ENCODE results near the gene LTBP1. TPM values are rescaled to one million over a fixed set of nuclear protein-coding genes. Genes with fewer than 3 reads are reported as not detected.

Gene LTBP1
- total RNA-seq, 1 donor, result 33.7 TPM

DNA sequence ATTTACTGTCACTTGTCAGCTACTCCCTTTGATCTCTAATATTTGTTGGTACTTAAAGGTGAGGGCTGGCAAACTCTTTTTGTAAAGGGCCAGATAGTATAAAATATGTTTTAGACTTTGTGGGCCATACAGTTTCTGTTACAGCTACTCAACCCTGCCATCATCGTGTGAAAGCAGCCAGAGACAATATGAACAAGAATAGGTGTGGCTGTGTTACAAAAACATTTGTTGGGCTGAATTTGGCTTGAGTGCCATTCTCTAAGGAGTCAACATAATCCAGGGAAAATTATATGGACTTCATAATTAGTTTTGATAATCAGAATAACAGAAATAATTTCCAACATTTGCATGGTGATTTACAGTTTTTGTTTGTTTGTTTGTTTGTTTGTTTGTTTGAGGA is 190.6 kb downstream of the LTBP1 start:
- no peak for DNase-seq (ENCODE audit: low read depth)
- TF ChIP-seq, protein P1, sequence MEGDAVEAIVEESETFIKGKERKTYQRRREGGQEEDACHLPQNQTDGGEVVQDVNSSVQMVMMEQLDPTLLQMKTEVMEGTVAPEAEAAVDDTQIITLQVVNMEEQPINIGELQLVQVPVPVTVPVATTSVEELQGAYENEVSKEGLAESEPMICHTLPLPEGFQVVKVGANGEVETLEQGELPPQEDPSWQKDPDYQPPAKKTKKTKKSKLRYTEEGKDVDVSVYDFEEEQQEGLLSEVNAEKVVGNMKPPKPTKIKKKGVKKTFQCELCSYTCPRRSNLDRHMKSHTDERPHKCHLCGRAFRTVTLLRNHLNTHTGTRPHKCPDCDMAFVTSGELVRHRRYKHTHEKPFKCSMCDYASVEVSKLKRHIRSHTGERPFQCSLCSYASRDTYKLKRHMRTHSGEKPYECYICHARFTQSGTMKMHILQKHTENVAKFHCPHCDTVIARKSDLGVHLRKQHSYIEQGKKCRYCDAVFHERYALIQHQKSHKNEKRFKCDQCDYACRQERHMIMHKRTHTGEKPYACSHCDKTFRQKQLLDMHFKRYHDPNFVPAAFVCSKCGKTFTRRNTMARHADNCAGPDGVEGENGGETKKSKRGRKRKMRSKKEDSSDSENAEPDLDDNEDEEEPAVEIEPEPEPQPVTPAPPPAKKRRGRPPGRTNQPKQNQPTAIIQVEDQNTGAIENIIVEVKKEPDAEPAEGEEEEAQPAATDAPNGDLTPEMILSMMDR (IDR thresholded peaks at IDR 0.05; ENCODE audit: insufficient read depth, low read depth, low read length), result no peak
- H3K4me3 ChIP-seq (ENCODE audit: low read depth, low read length), result no peak overlapping the region

DNA sequence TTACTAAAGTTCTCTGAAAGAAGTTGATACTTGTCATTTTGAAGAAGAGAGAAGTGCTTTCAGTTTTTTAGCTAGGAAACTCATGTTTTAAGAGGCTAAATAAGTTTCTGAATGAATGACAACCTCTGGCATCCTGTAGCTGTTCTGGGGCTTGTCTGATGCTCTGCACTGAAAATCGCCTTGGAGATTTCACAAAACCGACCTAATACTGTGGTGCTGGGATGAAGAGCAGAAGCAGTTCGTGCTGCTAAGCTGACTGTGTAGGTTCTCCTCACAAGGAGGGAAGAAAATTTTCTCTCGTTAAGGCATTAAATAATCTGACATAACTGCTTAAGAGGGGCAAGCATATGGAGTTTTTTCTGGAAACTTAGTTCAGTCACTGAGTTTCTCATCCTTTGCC is 193.2 kb downstream of the LTBP1 start:
- DNase-seq (ENCODE audit: low read depth), result no peak
- H3K4me3 ChIP-seq (ENCODE audit: low read depth, low read length), result no peak overlapping the region
- TF ChIP-seq, protein P1 (IDR thresholded peaks at IDR 0.05; ENCODE audit: insufficient read depth, low read depth, low read length), result no peak

DNA sequence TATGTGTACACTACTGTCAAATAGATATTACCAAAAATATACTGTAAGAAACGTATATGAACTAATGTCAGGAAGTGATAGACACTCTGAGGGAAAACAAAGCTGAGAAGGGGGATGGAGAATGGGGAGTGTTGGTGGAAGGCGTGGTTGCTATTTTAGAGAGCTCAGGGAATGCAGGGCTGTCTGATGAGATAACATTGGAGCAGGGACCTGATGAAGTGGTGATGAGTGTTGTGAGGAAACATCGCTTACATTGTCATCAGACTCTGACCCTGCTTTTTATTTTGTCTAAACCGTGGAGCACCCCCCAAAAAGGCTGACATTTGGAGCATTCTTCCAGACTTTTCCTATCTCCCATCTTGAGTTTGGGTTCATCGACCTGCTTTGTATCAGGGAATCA is 194.7 kb downstream of the LTBP1 start:
- no peak for DNase-seq (ENCODE audit: low read depth)
- TF ChIP-seq, protein P1 (IDR thresholded peaks at IDR 0.05; ENCODE audit: insufficient read depth, low read depth, low read length), result no peak
- no peak overlapping the region for H3K4me3 ChIP-seq (ENCODE audit: low read depth, low read length)

DNA sequence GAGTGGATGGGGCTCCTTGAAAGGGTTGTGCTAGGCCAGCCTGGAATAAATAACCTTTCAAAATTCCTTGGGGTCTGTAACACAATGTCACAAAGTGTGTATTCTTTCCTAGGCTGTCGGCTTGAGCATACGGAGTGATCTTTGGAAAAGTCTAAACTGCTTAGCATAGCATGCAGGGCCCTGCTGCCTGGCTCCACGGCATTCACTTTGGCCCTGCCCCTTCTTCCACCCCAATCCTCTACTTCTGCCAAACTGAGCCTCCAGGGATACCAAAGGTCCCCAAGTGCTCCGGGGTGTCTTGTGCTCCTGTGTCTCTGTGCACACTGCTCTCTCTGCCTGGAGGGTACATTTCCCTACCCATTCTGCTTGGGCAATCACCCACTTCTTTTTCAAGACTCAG is 196.1 kb downstream of the LTBP1 start:
- H3K4me3 ChIP-seq (ENCODE audit: low read depth, low read length), result no peak overlapping the region
- TF ChIP-seq, protein P1 (IDR thresholded peaks at IDR 0.05; ENCODE audit: insufficient read depth, low read depth, low read length), result no peak
- DNase-seq (ENCODE audit: low read depth), result no peak

DNA sequence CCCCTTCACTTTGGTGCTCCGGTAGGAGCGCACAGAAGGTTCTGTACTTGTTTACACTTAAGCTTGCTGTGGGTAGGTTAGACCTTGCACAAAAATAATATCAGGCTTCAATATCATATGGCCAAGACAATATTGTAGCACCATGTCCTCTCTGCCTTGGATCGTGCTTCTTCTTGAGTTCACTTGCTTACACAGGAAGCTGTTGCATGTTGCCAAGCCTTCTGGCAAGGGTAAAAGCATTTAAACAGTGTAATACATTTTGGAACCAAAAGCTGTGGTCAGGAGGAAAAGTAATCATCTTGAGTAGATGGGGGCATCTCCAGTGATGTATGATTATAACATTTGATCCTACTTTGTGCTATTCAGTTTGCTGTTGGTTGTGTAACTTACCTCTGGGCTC is 197.5 kb downstream of the LTBP1 start:
- no peak for DNase-seq (ENCODE audit: low read depth)
- TF ChIP-seq, protein P1 (IDR thresholded peaks at IDR 0.05; ENCODE audit: insufficient read depth, low read depth, low read length), result no peak
- no peak overlapping the region for H3K4me3 ChIP-seq (ENCODE audit: low read depth, low read length)

DNA sequence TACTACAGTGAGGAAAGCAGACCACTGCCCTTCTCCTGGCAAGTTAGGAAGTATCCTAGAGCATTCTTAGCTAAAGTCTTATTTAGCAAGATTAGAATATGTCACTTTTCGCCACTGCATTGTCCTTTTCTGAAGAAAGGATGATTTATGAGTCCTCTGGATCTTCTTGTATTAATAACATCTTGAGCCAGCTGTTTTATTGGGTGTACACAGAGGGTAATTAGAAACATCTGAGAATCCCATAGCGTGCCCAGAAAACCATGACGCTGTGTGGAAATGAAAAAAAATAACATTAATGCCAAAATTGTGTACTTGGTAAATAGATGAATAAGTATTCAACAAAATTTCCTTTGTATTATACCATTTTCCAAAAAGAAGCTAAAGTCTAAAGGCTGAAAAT is 198.7 kb downstream of the LTBP1 start:
- TF ChIP-seq, protein P1 (IDR thresholded peaks at IDR 0.05; ENCODE audit: insufficient read depth, low read depth, low read length), result no peak
- H3K4me3 ChIP-seq (ENCODE audit: low read depth, low read length), result no peak overlapping the region
- peak; percentile 69 for DNase-seq (ENCODE audit: low read depth)

DNA sequence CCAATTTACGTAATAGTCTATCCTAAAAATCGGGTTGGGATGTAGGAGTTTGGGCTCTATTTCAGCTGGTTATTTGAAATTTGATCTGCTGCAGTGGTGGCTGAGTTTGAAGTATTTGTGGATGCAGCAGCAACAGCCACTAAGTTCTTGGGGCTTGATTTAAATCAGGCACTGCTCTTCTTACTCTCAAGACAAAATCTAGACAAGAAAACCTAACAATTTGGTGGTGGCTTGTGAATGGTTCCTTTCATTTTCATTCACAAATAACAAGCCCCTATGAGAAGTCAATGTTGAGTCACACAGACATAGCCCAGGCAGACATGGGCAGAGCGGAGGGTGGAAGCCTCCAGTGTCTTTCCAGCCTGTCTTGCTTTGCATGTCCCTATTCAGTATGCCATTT is 199.3 kb downstream of the LTBP1 start:
- no peak overlapping the region for H3K4me3 ChIP-seq (ENCODE audit: low read depth, low read length)
- TF ChIP-seq, protein P1 (IDR thresholded peaks at IDR 0.05; ENCODE audit: insufficient read depth, low read depth, low read length), result no peak
- DNase-seq (ENCODE audit: low read depth), result peak; percentile 49
